Parathyroid adenoma (tissue), 2 donors: ENCODE data around the gene MTARC2.

Experiments used
- H2AFZ ChIP-seq: fragments of 300-600 bp; sonication (generic); one replicate; pipeline ENCODE4 v1.7.0; 2017; ENCODE audit warnings: antibody characterized with exemption, mild to moderate bottlenecking
- H3K27ac ChIP-seq: fragments of 300-600 bp; sonication (generic); one replicate; pipeline ENCODE4 v1.7.0; 2017
- H3K27me3 ChIP-seq: fragments of 300-600 bp; sonication (generic); one replicate; pipeline ENCODE4 v1.7.0; 2017; ENCODE audit warnings: low read length; ENCODE audit not compliant: control insufficient read depth, insufficient read depth
- H3K36me3 ChIP-seq: fragments of 300-600 bp; sonication (generic); one replicate; pipeline ENCODE4 v1.7.0; 2017; ENCODE audit warnings: low read length; ENCODE audit not compliant: control insufficient read depth, insufficient read depth
- H3K4me1 ChIP-seq: fragments of 300-600 bp; sonication (generic); one replicate; pipeline ENCODE4 v1.7.0; 2017; ENCODE audit warnings: control low read depth
- H3K4me2 ChIP-seq: fragments of 300-600 bp; sonication (generic); one replicate; pipeline ENCODE4 v1.7.0; 2017; ENCODE audit warnings: low read length
- H3K4me3 ChIP-seq: fragments of 300-600 bp; sonication (generic); one replicate; pipeline ENCODE4 v1.7.0; 2017; ENCODE audit warnings: low read depth, low read length
- H3K79me2 ChIP-seq: fragments of 300-600 bp; sonication (generic); one replicate; pipeline ENCODE4 v1.7.0; 2017; ENCODE audit warnings: control low read depth
- H3K9ac ChIP-seq: fragments of 300-600 bp; sonication (generic); one replicate; pipeline ENCODE4 v1.7.0; 2017; ENCODE audit warnings: mild to moderate bottlenecking
- H3K9me3 ChIP-seq: fragments of 300-600 bp; sonication (generic); one replicate; pipeline ENCODE4 v1.7.0; 2017; ENCODE audit warnings: low read length; ENCODE audit not compliant: control insufficient read depth
- CTCF ChIP-seq: fragments of 300-600 bp; sonication (generic); IDR thresholded peaks from one replicate; pipeline ENCODE4 v1.7.0; 2017; ENCODE audit warnings: antibody characterized with exemption, mild to moderate bottlenecking
- donor health status: primary hyperparathyroidism.

Gene MTARC2

GRCh38 chr1:220828950-220829586, 80.9 kb downstream of the MTARC2 start:
- H2AFZ ChIP-seq: no peak overlapping the region
- H3K9ac ChIP-seq: no peak overlapping the region
- TF ChIP-seq CTCF: no peak
- H3K27me3 ChIP-seq: no peaks in the 10 kb centered on the region
- no peak overlapping the region for H3K27ac ChIP-seq
- H3K4me1 ChIP-seq: no peaks in the 10 kb centered on the region
- no peak overlapping the region for H3K4me3 ChIP-seq
- H3K79me2 ChIP-seq: no peaks in the 10 kb centered on the region
- no peaks in the 10 kb centered on the region for H3K36me3 ChIP-seq
- H3K9me3 ChIP-seq: no peaks in the 10 kb centered on the region
- H3K4me2 ChIP-seq: no peak overlapping the region

DNA sequence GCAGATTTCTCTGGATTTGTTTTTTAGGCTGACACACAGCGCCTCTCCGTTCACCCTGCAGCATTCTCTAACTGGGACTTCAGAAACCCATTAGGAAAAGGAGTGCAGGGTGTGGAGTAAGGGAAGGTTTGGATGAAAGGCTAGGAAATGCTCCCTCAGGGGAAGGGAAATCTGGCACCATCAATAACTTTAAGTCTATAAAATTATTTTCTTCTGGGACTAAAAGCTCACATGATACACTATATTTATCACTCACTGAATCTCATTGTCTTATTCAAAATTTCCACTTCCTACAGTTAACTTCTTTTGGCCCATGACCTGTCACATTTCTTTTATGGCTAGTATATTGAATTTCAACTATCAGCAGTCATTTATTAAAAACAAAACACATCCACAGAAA, 85.3 kb downstream of the MTARC2 start:
- Histone ChIP-seq H2AFZ (no peak overlapping the region), H3K4me3 (no peak overlapping the region), H3K9me3 (no peaks in the 10 kb centered on the region), H3K27ac (no peak overlapping the region), H3K9ac (no peak overlapping the region), H3K27me3 (no peaks in the 10 kb centered on the region), H3K79me2 (no peaks in the 10 kb centered on the region), H3K4me2 (no peak overlapping the region), H3K36me3 (no peaks in the 10 kb centered on the region), H3K4me1 (no peaks in the 10 kb centered on the region)
- TF ChIP-seq CTCF: no peak
